ENCODE measurements around the gene GARNL3.
A peak's percentile ranks its signal among the peaks of the same experiment; 100 is the strongest.

GARNL3 gene

DNA sequence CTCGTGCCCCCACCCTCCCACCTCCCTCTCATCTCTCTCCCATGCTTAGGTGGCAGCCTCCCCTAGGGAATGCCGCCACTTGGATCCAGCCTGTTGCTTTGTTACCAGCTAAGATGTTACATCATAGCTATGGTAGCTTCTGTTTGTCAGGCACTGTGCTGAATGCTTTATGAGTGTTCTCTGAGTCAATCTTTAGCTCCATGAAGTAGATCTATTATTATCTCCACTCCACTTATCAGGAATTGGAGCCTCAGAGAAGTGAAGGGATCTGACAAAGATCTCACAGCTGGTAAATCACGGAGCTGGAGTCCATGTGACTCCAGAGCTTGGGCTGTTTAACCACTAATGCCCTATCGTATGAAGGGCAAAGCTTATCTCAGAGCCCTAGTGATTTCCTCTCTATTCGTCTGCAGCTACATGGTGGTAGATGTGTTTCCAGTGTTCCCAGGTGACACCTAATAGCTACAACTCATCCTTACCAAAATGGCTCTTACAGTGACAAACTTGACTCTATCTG, 54.1 kb downstream of the GARNL3 start:
- TF ChIP-seq, protein P1, sequence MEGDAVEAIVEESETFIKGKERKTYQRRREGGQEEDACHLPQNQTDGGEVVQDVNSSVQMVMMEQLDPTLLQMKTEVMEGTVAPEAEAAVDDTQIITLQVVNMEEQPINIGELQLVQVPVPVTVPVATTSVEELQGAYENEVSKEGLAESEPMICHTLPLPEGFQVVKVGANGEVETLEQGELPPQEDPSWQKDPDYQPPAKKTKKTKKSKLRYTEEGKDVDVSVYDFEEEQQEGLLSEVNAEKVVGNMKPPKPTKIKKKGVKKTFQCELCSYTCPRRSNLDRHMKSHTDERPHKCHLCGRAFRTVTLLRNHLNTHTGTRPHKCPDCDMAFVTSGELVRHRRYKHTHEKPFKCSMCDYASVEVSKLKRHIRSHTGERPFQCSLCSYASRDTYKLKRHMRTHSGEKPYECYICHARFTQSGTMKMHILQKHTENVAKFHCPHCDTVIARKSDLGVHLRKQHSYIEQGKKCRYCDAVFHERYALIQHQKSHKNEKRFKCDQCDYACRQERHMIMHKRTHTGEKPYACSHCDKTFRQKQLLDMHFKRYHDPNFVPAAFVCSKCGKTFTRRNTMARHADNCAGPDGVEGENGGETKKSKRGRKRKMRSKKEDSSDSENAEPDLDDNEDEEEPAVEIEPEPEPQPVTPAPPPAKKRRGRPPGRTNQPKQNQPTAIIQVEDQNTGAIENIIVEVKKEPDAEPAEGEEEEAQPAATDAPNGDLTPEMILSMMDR (IDR thresholded peaks at IDR 0.05; ENCODE audit: insufficient read depth, low read depth, low read length, missing control alignments): no peak
- DNase-seq (ENCODE audit: low read depth): peak; percentile 74
- no peak overlapping the region for H3K4me3 ChIP-seq (ENCODE audit: low read length)

DNA sequence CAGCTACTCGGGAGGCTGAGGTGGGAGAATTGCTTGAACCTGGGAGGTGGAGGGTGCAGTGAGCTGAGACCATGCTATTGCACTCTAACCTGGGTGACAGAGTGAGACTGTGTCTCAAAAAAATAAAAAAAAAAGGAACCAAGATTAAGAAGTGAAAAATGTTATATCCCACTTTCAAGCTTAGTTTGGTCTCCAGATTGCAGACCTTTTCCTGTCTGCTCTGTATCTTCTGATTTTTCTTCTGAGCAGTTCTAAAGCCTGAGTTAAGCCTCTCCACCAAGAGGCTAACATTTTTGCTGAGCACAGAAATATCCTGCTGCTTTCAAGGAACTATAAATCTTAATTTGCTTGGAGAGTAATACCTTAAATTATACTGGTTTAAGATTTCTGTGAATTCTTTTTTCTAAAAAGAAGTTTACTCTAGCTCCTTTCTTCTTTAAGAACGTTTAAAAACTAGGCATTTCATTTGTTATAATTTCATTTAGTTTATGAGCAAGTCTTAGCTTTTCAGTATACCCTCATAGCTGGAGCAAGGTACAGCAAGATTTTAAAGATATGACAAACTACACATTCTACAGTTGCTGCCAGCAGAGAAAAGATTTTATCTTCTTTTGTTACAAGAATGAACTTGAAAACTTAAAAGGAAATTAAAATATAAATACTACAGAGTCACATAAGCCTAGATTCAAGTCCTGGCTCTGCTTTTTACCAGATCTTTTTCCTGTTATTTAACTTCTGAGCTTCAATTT, 55.0 kb downstream of the GARNL3 start:
- no peak overlapping the region for H3K4me3 ChIP-seq (ENCODE audit: low read length)
- DNase-seq (ENCODE audit: low read depth): no peak
- TF ChIP-seq, protein P1 (IDR thresholded peaks at IDR 0.05; ENCODE audit: insufficient read depth, low read depth, low read length, missing control alignments): no peak

DNA sequence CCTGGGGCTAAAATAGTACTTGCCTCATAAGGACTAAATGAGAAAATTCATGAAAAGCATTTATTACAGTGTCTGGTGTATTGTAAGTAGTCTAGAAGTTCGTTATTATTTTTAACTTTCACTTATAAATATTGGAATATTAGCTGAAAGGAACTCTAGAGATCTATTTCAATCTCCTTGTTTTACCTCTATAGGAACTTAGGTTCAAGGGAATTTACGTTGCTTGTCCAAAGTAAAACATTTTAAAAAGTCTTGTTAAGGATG, 55.5 kb downstream of the GARNL3 start:
- TF ChIP-seq, protein P1 (IDR thresholded peaks at IDR 0.05; ENCODE audit: insufficient read depth, low read depth, low read length, missing control alignments): no peak

DNA sequence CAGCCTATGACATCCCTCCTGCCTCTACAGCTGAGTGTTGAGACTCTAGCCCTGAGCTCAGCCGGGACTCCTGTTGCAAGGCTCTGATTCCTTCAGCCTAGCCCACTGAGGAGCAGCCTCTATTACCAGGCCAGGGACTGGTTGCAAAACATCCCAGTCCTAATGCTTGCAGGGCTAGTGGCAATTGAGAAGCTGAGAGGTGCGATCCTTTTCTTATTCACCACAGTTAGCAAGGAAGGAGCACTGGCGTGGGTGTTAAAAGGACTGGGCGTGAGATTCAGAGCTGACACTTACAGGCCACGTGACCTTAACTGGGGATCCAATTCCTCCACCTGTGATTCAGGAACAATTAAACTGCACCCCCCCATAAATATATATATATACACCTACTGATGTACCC, 58.8 kb downstream of the GARNL3 start:
- H3K4me3 ChIP-seq (ENCODE audit: low read length): no peak overlapping the region
- DNase-seq (ENCODE audit: low read depth): no peak
- TF ChIP-seq, protein P1 (IDR thresholded peaks at IDR 0.05; ENCODE audit: insufficient read depth, low read depth, low read length, missing control alignments): no peak

More for the DNA sequence above, 55.5 kb downstream of the GARNL3 start:
- DNase-seq (ENCODE audit: low read depth): no peak
- no peak overlapping the region for H3K4me3 ChIP-seq (ENCODE audit: low read length)

DNA sequence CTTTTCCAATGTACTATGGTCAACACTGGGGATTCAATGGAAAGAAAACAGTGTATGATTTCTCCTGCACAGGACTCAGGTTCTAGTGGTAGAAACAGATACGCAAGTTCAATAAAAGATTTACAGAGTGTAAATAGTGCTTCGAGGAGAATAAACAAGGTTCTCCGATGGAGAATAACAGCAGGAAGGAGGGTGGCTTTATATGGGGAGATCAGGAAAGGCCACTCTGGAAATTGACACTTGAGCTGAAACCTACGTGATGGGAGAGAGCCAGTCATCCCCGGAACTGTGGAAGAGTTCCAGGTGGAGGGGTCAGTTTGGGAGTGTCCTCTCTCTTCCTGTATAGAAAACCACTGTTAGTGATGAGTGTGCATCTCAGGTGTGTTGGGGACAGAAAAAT, 65.9 kb downstream of the GARNL3 start:
- no peak for DNase-seq (ENCODE audit: low read depth)
- H3K4me3 ChIP-seq (ENCODE audit: low read length): no peak overlapping the region
- TF ChIP-seq, protein P1 (IDR thresholded peaks at IDR 0.05; ENCODE audit: insufficient read depth, low read depth, low read length, missing control alignments): no peak

DNA sequence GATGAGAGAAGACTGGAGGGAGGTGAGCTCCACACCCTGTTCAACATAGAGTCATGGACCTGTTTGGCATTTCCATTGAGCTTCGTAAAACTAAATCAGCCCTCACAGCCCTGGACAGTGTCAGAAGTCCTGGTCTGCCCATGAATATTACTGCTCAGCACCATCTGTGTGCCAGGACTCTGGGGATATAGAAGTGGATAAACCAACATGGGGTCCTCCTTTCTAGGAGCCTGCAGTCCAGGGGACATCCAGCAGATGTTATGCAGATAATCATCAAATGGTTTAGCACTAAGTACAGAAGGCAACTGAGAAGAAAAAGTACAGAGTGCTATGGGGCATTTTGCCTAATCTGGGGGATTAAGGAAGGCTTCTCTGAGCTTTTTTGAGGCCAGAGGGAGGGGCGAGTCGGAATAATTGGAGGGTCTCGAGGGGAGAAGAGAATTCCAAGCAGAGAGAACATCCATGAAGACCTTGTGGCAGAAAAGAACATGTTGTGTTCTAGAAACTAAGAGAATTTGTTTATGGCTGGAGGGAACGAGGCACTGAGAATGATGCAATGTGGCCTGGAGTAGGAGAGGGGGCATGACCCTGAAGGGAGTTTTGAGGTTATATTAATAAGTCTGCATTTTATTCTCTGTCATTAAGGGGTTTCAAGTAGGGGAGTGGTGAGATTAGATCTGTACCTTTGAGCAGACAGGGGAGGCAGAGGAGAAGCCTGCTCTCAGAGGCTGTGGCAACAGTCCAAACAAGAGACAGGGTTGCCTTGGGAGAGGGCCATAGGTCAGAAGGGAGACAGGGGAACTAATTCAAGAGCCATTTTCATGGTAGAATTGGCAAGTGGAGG, 68.9 kb downstream of the GARNL3 start:
- no peak for DNase-seq (ENCODE audit: low read depth)
- no peak overlapping the region for H3K4me3 ChIP-seq (ENCODE audit: low read length)
- TF ChIP-seq, protein P1 (IDR thresholded peaks at IDR 0.05; ENCODE audit: insufficient read depth, low read depth, low read length, missing control alignments): no peak

All from epithelial cell of esophagus (primary cell).